ENCODE measurements around the gene CYB5A.

DNA sequence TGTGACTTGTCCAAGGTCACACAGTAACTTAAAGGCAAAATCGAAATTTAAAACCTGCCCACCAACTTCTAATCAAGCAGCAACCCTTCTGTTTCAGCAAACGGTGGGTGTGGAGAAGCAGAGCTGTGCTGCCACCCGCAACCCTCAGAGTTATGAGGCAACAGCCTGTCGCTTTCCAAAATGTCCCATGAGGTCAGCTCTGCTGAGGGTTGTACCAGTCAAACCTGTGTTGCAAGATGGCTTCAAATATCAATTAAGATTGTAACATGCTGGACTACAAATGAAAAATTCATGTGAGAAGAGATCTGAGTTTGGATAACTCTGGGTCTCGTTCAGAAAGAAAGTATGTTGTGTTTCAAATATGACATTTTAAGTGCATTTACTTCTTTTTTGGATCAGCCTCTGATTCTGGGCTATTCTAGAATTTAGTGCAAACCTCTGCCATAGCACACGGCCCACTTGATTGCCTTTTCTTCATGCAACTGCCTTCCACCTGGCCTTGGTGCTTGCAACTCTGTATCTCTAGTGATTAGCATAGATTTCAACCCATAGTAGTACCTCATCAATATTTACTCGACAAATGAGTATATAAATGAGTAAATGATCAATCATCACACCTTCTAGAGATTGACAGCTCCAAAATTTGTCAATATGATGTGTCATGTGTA, 74.2 kb downstream of the CYB5A start:
- TF ChIP-seq, protein P1, sequence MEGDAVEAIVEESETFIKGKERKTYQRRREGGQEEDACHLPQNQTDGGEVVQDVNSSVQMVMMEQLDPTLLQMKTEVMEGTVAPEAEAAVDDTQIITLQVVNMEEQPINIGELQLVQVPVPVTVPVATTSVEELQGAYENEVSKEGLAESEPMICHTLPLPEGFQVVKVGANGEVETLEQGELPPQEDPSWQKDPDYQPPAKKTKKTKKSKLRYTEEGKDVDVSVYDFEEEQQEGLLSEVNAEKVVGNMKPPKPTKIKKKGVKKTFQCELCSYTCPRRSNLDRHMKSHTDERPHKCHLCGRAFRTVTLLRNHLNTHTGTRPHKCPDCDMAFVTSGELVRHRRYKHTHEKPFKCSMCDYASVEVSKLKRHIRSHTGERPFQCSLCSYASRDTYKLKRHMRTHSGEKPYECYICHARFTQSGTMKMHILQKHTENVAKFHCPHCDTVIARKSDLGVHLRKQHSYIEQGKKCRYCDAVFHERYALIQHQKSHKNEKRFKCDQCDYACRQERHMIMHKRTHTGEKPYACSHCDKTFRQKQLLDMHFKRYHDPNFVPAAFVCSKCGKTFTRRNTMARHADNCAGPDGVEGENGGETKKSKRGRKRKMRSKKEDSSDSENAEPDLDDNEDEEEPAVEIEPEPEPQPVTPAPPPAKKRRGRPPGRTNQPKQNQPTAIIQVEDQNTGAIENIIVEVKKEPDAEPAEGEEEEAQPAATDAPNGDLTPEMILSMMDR (IDR thresholded peaks at IDR 0.05): no peak
- TF ChIP-seq ZFX (IDR thresholded peaks at IDR 0.05; ENCODE audit: borderline replicate concordance): no peak

Data from 22Rv1 (cell line).